ENCODE measurements around the gene RRP15.

GRCh38 chr1:218301217-218301616, 16.1 kb downstream of the RRP15 start:
- TF ChIP-seq SIN3A (IDR thresholded peaks at IDR 0.05; ENCODE audit: borderline replicate concordance, insufficient read depth, low read length) (no peak), POLR2AphosphoS5 (IDR thresholded peaks at IDR 0.05; ENCODE audit: low read depth, low read length) (no peak), REST (IDR thresholded peaks at IDR 0.05; ENCODE audit: insufficient read depth in 1 of 2, low read depth in 2 of 2, low read length in 2 of 2) (no peak), TAF1 (IDR thresholded peaks at IDR 0.05; ENCODE audit: borderline replicate concordance, insufficient read depth, low read length) (no peak)

Measured in PFSK-1 (cell line).